CD4-positive, alpha-beta T cell treated with Interleukin-17A for 1 hour (primary cell): ENCODE results near the gene PLA2G3.
"Not testable (repeated sequence)": the region's sequence is repeated elsewhere in the genome, so short reads cannot be mapped to it uniquely, and the experiment has no call there.

Experiments
- DNase-seq: peaks from one replicate; pipeline ENCODE4 v3.0.0-alpha.2; 2020

Gene PLA2G3

GRCh38 chr22:31139866-31140716, at the start of gene PLA2G3:
Gene PLA2G3, minus strand, starts transcription at chr22:31140508. Its CDS starts 154 bp downstream, at chr22:31140354.
- no peak for DNase-seq

GRCh38 chr22:31187627-31188026, 47.3 kb upstream of the PLA2G3 start:
- no peak for DNase-seq

GRCh38 chr22:31185056-31185455, 44.7 kb upstream of the PLA2G3 start:
- no peak for DNase-seq

- no peak for DNase-seq
Measured at GRCh38 chr22:31184015-31184414, 43.7 kb upstream of the PLA2G3 start.

GRCh38 chr22:31179345-31179744, 39.0 kb upstream of the PLA2G3 start:
- DNase-seq = no peak

GRCh38 chr22:31178859-31179258, 38.6 kb upstream of the PLA2G3 start:
- no peak for DNase-seq

- DNase-seq = no peak
Measured at GRCh38 chr22:31177420-31178162, 37.3 kb upstream of the PLA2G3 start.

- no peak for DNase-seq
Measured at GRCh38 chr22:31176923-31177322, 36.6 kb upstream of the PLA2G3 start.

- no peak for DNase-seq
Measured at GRCh38 chr22:31173386-31174145, 33.3 kb upstream of the PLA2G3 start.

- not testable (repeated sequence) for DNase-seq
Measured at GRCh38 chr22:31171734-31172133, 31.4 kb upstream of the PLA2G3 start.

- no peak for DNase-seq
Measured at GRCh38 chr22:31170971-31171370, 30.7 kb upstream of the PLA2G3 start.

GRCh38 chr22:31162015-31162765, 21.9 kb upstream of the PLA2G3 start:
- DNase-seq = no peak

GRCh38 chr22:31161386-31161785, 21.1 kb upstream of the PLA2G3 start:
- no peak for DNase-seq

- peak; percentile 3 for DNase-seq
Measured at GRCh38 chr22:31160328-31160978, 20.1 kb upstream of the PLA2G3 start.

GRCh38 chr22:31155422-31155821, 15.1 kb upstream of the PLA2G3 start:
- no peak for DNase-seq

- DNase-seq = no peak
Measured at GRCh38 chr22:31154975-31155374, 14.7 kb upstream of the PLA2G3 start.

- no peak for DNase-seq
Measured at GRCh38 chr22:31153357-31153756, 13.0 kb upstream of the PLA2G3 start.

GRCh38 chr22:31151872-31152271, 11.6 kb upstream of the PLA2G3 start:
- no peak for DNase-seq

GRCh38 chr22:31150615-31151014, 10.3 kb upstream of the PLA2G3 start:
- no peak for DNase-seq

- peak; percentile 44 for DNase-seq
Measured at GRCh38 chr22:31148953-31149627, 8.8 kb upstream of the PLA2G3 start.

- DNase-seq = no peak
Measured at GRCh38 chr22:31148488-31148887, 8.2 kb upstream of the PLA2G3 start.
